Esophagus muscularis mucosa (tissue), 3 donors: ENCODE measurements around the gene CBL.

ENCODE experiments used
- EP300 ChIP-seq: sonication (generic); formaldehyde crosslinking; IDR thresholded peaks from one replicate; pipeline ENCODE4 v1.6.1; 2017; ENCODE audit warnings: antibody characterized with exemption
- TF ChIP-seq, protein P1 (sequence below), 3 experiments: fragments of 200-600 bp in 2 of 3; fragments of 450-650 bp in 1 of 3; sonication (generic) in 2 of 3; IDR thresholded peaks; one replicate each; pipeline ENCODE4 v1.5.1; 2017 to 2019; ENCODE audit warnings: antibody characterized with exemption in 3 of 3, mild to moderate bottlenecking in 2 of 3, moderate library complexity in 1 of 3

DNA sequence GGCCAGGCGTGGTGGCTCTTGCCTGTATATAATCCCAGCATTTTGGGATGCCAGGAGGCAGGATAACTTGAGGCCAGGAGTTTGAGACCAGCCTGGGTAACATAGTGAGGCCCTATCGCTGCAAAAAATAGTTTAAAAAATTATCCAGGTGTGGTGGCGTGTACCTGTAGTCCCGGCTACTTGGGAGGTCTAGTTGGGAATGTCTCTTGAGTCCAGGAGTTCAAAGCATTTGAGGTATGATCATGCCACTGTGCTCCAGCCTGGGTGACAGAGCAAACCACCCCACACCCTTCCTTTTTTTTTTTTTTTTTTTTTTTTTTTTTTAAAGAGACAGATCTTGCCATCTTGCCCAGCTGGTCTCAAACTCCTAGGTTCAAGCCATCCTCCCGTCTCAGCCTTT, 16.8 kb downstream of the CBL start:
- no peak for TF ChIP-seq EP300
- TF ChIP-seq, protein P1, sequence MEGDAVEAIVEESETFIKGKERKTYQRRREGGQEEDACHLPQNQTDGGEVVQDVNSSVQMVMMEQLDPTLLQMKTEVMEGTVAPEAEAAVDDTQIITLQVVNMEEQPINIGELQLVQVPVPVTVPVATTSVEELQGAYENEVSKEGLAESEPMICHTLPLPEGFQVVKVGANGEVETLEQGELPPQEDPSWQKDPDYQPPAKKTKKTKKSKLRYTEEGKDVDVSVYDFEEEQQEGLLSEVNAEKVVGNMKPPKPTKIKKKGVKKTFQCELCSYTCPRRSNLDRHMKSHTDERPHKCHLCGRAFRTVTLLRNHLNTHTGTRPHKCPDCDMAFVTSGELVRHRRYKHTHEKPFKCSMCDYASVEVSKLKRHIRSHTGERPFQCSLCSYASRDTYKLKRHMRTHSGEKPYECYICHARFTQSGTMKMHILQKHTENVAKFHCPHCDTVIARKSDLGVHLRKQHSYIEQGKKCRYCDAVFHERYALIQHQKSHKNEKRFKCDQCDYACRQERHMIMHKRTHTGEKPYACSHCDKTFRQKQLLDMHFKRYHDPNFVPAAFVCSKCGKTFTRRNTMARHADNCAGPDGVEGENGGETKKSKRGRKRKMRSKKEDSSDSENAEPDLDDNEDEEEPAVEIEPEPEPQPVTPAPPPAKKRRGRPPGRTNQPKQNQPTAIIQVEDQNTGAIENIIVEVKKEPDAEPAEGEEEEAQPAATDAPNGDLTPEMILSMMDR (IDR thresholded peaks at IDR 0.05): no peak
